Lower leg skin (tissue), 3 donors: ENCODE data around the gene BFSP1.

Experiments used
- POLR2A ChIP-seq, 2 donors: fragments of 450-650 bp; IDR thresholded peaks; one replicate each; pipeline ENCODE4 v1.6.1; 2016 to 2017; ENCODE audit warnings: antibody characterized with exemption in 2 of 2, mild to moderate bottlenecking in 1 of 2, moderate library complexity in 1 of 2
- TF ChIP-seq, protein P1 (sequence below), 3 donors: fragments of 450-650 bp; IDR thresholded peaks; one replicate each; pipeline ENCODE4 v1.5.1; 2016; ENCODE audit warnings: antibody characterized with exemption in 3 of 3, mild to moderate bottlenecking in 3 of 3, moderate library complexity in 2 of 3

DNA sequence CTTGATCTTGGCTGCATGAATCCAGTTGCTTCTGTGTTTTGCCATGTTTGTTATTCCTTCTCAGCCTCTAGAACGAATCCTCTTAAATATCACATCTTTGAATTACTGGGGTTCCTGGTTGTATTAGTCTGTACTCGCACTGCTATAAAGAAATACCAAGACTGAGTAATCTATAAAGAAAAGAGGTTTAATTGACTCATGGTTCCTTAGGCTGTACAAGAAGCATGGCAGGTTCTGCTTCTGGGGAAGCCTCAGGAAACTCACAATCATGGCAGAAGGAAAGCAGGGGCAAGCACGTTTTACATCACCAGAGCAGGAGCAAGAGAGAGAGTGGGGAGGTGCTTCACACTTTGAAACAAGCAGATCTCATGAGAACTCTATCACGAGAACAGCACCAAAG is 18.0 kb upstream of the BFSP1 start:
- TF ChIP-seq, protein P1, sequence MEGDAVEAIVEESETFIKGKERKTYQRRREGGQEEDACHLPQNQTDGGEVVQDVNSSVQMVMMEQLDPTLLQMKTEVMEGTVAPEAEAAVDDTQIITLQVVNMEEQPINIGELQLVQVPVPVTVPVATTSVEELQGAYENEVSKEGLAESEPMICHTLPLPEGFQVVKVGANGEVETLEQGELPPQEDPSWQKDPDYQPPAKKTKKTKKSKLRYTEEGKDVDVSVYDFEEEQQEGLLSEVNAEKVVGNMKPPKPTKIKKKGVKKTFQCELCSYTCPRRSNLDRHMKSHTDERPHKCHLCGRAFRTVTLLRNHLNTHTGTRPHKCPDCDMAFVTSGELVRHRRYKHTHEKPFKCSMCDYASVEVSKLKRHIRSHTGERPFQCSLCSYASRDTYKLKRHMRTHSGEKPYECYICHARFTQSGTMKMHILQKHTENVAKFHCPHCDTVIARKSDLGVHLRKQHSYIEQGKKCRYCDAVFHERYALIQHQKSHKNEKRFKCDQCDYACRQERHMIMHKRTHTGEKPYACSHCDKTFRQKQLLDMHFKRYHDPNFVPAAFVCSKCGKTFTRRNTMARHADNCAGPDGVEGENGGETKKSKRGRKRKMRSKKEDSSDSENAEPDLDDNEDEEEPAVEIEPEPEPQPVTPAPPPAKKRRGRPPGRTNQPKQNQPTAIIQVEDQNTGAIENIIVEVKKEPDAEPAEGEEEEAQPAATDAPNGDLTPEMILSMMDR (IDR thresholded peaks at IDR 0.05) = no peak
- TF ChIP-seq POLR2A (IDR thresholded peaks at IDR 0.05) = no peak
